HPDE6-E6E7 (cell line): ENCODE measurements around the gene DGKI.

Experiments used
- DNase-seq: peaks from one replicate; pipeline ENCODE4 v3.0.0; 2011; ENCODE audit warnings: missing footprints; ENCODE audit errors: extremely low spot score

Gene DGKI

GRCh38 chr7:137538361-137538762 lies 308.4 kb downstream of the DGKI start:
- no peak for DNase-seq

- DNase-seq = no peak
Observed at GRCh38 chr7:137535579-137535978, 311.2 kb downstream of the DGKI start.

- no peak for DNase-seq
Observed at GRCh38 chr7:137531671-137532070, 315.1 kb downstream of the DGKI start.

GRCh38 chr7:137527634-137528033 lies 319.1 kb downstream of the DGKI start:
- DNase-seq = no peak

- no peak for DNase-seq
Observed at GRCh38 chr7:137523171-137523570, 323.6 kb downstream of the DGKI start.

- no peak for DNase-seq
Observed at GRCh38 chr7:137521451-137521850, 325.3 kb downstream of the DGKI start.

- no peak for DNase-seq
Observed at GRCh38 chr7:137519947-137520346, 326.8 kb downstream of the DGKI start.

GRCh38 chr7:137519181-137519691 lies 327.5 kb downstream of the DGKI start:
- no peak for DNase-seq

- DNase-seq = no peak
Observed at GRCh38 chr7:137513091-137513490, 333.7 kb downstream of the DGKI start.

GRCh38 chr7:137507096-137507495 lies 339.7 kb downstream of the DGKI start:
- no peak for DNase-seq

- no peak for DNase-seq
Observed at GRCh38 chr7:137506031-137506430, 340.7 kb downstream of the DGKI start.

GRCh38 chr7:137501562-137501961 lies 345.2 kb downstream of the DGKI start:
- DNase-seq = no peak

- no peak for DNase-seq
Observed at GRCh38 chr7:137492889-137493288, 353.9 kb downstream of the DGKI start.

GRCh38 chr7:137489880-137490279 lies 356.9 kb downstream of the DGKI start:
- no peak for DNase-seq

GRCh38 chr7:137488038-137488437 lies 358.7 kb downstream of the DGKI start:
- DNase-seq = no peak

- DNase-seq = no peak
Observed at GRCh38 chr7:137485818-137486217, 361.0 kb downstream of the DGKI start.

- no peak for DNase-seq
Observed at GRCh38 chr7:137484326-137484725, 362.4 kb downstream of the DGKI start.

GRCh38 chr7:137482466-137482865 lies 364.3 kb downstream of the DGKI start:
- no peak for DNase-seq

GRCh38 chr7:137480824-137481365 lies 365.9 kb downstream of the DGKI start:
- DNase-seq = no peak

- no peak for DNase-seq
Observed at GRCh38 chr7:137480401-137480800, 366.4 kb downstream of the DGKI start.

- no peak for DNase-seq
Observed at GRCh38 chr7:137476937-137477336, 369.8 kb downstream of the DGKI start.

GRCh38 chr7:137475966-137476365 lies 370.8 kb downstream of the DGKI start:
- DNase-seq = no peak

GRCh38 chr7:137474540-137475026 lies 372.2 kb downstream of the DGKI start:
- no peak for DNase-seq

GRCh38 chr7:137471128-137471527 lies 375.6 kb downstream of the DGKI start:
- DNase-seq = no peak
